ENCODE data around the gene SUSD3. TPM values are rescaled to one million over a fixed set of nuclear protein-coding genes. Genes with fewer than 3 reads are reported as not detected.

Gene SUSD3
- total RNA-seq, 1 donor from 2014 or later: 9.1 TPM

DNA sequence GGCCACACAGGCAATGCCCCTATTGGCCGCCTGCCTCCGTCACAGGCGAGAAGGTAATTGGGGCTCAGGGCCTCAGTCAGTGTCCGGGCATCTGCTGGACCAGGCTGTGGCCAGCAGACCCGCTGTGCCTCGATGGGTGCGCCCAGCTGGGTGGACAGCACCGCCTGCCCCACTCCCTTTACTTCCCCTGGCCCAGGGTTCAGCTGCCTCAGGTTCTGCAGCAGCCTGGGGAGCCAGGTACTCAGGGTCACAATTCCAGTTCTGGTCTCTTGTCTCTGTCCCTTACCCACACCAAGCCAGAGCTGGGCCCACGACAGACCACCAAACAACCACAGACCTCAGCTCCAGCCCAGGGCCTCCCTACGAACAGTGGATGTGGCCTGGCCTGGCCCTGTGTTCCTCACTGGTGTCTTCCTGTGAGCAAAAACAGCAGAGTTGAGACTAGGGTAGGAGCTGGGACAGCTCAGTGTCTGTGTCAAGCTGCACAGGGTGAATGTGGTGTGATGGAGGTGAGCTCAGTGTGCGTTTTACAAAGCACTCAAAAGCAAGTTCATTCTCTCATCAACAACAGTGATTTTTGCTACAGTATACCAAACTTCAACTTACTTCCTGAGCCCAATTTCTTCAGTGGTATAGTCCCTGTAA is 33.4 kb upstream of the SUSD3 start:
- no peaks in the 10 kb centered on the region for H3K27me3 Mint-ChIP-seq
- peaks cover 68% of the 10 kb centered on the region for H3K36me3 Mint-ChIP-seq (ENCODE audit: low read depth)
- intact Hi-C loops (cut with micrococcal nuclease): no loop called here
- ATAC-seq (ENCODE audit: low read depth) (no peak), DNase-seq (no peak)
- peaks cover 45% of the 10 kb centered on the region for H3K4me1 Mint-ChIP-seq
- no peaks in the 10 kb centered on the region for H3K9me3 Mint-ChIP-seq
- no peak for TF ChIP-seq CTCF (IDR thresholded peaks at IDR 0.05)
- POLR2A ChIA-PET: interaction anchor here (1.0 to 2.0 kb wide), 2 partner anchors 39 to 70 kb away, joined by 3 to 5 read pairs; no protein-coding TSS in a partner anchor
- CTCF ChIA-PET: interaction anchor here (1.3 kb wide), 1 partner anchor 68 kb away, joined by 3 read pairs; no protein-coding TSS in a partner anchor
- no peak overlapping the region for H3K4me3 Mint-ChIP-seq
- H3K27ac Mint-ChIP-seq: peak overlapping the region; percentile 46

- peaks cover 69% of the 10 kb centered on the region for H3K36me3 Mint-ChIP-seq (ENCODE audit: low read depth)
- CTCF ChIA-PET: interaction anchor here (0.9 to 1.6 kb wide), 2 partner anchors 60 to 83 kb away, joined by 3 to 4 read pairs; no protein-coding TSS in a partner anchor
- no peak overlapping the region for H3K4me3 Mint-ChIP-seq
- intact Hi-C loops (cut with micrococcal nuclease): no loop called here
- ATAC-seq (ENCODE audit: low read depth) (no peak), DNase-seq (no peak)
- POLR2A ChIA-PET: interaction anchor here (1.0 to 2.0 kb wide), 2 partner anchors 39 to 69 kb away, joined by 3 to 5 read pairs; no protein-coding TSS in a partner anchor
- peak overlapping the region; percentile 46 for H3K27ac Mint-ChIP-seq
- H3K4me1 Mint-ChIP-seq: peaks cover 47% of the 10 kb centered on the region
- no peaks in the 10 kb centered on the region for H3K27me3 Mint-ChIP-seq
- no peak for TF ChIP-seq CTCF (IDR thresholded peaks at IDR 0.05)
- H3K9me3 Mint-ChIP-seq: no peaks in the 10 kb centered on the region
Measured at GRCh38 chr9:93025736-93026135, 32.8 kb upstream of the SUSD3 start.

DNA sequence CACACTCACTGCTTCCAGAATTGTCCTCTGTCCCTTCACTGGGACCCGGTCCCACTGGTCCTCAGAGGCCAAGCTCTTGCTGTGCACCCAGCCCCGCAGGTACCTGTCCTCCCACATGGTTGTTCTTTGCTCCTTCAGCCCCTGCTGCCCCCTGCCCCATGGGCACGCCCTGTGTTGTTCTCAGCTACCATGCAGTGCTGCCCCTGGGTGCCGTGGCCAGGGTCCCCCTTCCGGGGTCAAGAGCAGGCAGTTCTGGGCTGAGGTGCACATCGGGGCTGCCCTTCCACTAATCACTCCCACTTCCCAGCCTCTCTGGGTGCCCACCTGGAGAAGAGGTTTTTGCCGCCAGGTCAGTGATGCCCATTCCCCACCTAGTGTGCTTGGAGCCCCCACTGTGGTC is 31.9 kb upstream of the SUSD3 start:
- Mint-ChIP-seq H3K4me1 (peaks cover 54% of the 10 kb centered on the region), H3K4me3 (no peak overlapping the region), H3K27ac (no peak overlapping the region), H3K9me3 (no peaks in the 10 kb centered on the region), H3K27me3 (no peaks in the 10 kb centered on the region), H3K36me3 (ENCODE audit: low read depth) (peaks cover 70% of the 10 kb centered on the region)
- intact Hi-C loops (cut with micrococcal nuclease): no loop called here
- CTCF ChIA-PET: interaction anchor here (0.6 to 1.6 kb wide), 3 partner anchors 61 to 917 kb away, joined by 3 to 4 read pairs (median 3); no protein-coding TSS in a partner anchor
- ATAC-seq (ENCODE audit: low read depth) (no peak), DNase-seq (no peak)
- no peak for TF ChIP-seq CTCF (IDR thresholded peaks at IDR 0.05)
- POLR2A ChIA-PET: interaction anchor here (2.0 kb wide), 1 partner anchor 38 kb away, joined by 5 read pairs; no protein-coding TSS in a partner anchor

DNA sequence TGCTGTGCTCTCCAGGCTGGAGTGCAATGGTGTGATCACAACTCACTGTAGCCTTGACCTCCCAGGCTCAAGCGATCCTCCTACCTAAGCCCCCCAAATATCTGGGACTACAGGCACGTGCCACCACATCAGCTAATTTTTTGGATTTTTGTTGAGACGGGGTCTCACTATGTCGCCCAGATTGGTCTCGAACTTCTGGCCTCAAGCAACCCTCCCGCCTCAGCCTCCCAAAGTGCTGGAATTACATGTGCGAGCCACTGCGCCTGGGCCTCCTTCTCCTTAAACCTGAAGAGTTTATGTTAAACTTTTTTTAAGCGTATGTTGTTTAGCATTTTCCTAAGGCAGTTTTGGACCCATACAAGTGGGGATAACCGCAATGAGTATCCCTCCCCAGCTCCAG is 30.8 kb upstream of the SUSD3 start:
- CTCF ChIA-PET: interaction anchor here (0.8 kb wide), 1 partner anchor 41 kb away, joined by 4 read pairs; no protein-coding TSS in a partner anchor
- Mint-ChIP-seq H3K27me3 (no peaks in the 10 kb centered on the region), H3K27ac (peak overlapping the region; percentile 74), H3K9me3 (no peaks in the 10 kb centered on the region), H3K36me3 (ENCODE audit: low read depth) (peaks cover 71% of the 10 kb centered on the region), H3K4me3 (no peak overlapping the region), H3K4me1 (peaks cover 55% of the 10 kb centered on the region)
- DNase-seq (no peak), ATAC-seq (ENCODE audit: low read depth) (no peak)
- POLR2A ChIA-PET: interaction anchor here (0.5 to 2.2 kb wide), 12 partner anchors 9 to 106 kb away, joined by 3 to 19 read pairs (median 6); partner anchors contain the start of genes CARD19 and NINJ1
- no peak for TF ChIP-seq CTCF (IDR thresholded peaks at IDR 0.05)
- intact Hi-C loops (cut with micrococcal nuclease): loop anchor here (1.0 to 2.0 kb wide), 3 partner anchors 31 to 67 kb away; partner anchors contain the start of gene SUSD3

DNA sequence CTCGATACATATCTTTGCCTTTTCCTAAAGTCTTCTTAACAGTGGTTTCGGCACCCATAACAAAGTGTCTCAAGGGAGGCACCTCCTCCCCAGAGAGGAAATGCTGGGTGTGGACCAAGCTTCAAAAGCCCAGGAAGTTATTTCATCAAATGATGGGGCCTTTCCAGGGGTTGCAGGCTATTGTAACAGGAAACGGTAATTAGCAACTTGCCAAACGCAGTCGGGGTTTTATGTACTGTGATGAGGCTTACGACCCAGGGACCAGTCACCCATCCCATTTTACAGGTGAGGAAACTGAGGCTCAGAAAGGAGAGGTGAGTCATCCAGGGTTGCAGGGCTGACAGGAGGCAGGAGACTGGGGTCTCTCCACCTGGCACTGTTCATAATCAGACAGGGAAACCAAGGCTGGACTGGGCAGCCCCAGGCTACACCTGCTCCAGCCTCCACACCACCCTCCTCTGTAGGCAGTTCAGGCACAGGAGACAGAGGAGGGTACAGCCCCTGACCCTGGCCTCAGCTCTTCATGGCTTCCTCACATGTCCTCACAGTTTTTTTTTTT is 30.0 kb upstream of the SUSD3 start:
- CTCF ChIA-PET: no interaction called here
- H3K27ac Mint-ChIP-seq: peak overlapping the region; percentile 76
- H3K9me3 Mint-ChIP-seq: no peaks in the 10 kb centered on the region
- TF ChIP-seq CTCF (IDR thresholded peaks at IDR 0.05): no peak
- H3K36me3 Mint-ChIP-seq (ENCODE audit: low read depth): peaks cover 69% of the 10 kb centered on the region
- intact Hi-C loops (cut with micrococcal nuclease): loop anchor here (1.0 to 2.0 kb wide), 3 partner anchors 30 to 66 kb away; partner anchors contain the start of gene SUSD3
- POLR2A ChIA-PET: interaction anchor here (0.5 to 2.2 kb wide), 18 partner anchors 9 to 356 kb away, joined by 3 to 19 read pairs (median 5); partner anchors contain the start of genes CARD19 and NINJ1
- peak overlapping the region; percentile 73 for H3K4me3 Mint-ChIP-seq
- DNase-seq: peak; percentile 36
- H3K27me3 Mint-ChIP-seq: no peaks in the 10 kb centered on the region
- H3K4me1 Mint-ChIP-seq: peaks cover 57% of the 10 kb centered on the region
- ATAC-seq (ENCODE audit: low read depth): peak; percentile 89

Measured in activated B cell treated with CpG ODN at 0.5 μM for 24 hours (primary cell).